HG02571 (cell line): Measurements from ENCODE around the gene TCF4.
A peak's percentile ranks its signal among the peaks of the same experiment; 100 is the strongest.

ENCODE experiments used
- ATAC-seq: cut with Tn5 transposase; IDR thresholded peaks from one replicate; pipeline ENCODE4 v1.9.1; 2021; ENCODE audit warnings: mild to moderate bottlenecking, moderate library complexity; ENCODE audit not compliant: unreplicated experiment

TCF4 gene

GRCh38 chr18:55508651-55509050 lies 79.3 kb downstream of the TCF4 start:
- no peak for ATAC-seq

GRCh38 chr18:55506074-55506473 lies 81.9 kb downstream of the TCF4 start:
- no peak for ATAC-seq

GRCh38 chr18:55504808-55505207 lies 83.2 kb downstream of the TCF4 start:
- no peak for ATAC-seq

GRCh38 chr18:55503167-55503820 lies 84.7 kb downstream of the TCF4 start:
- no peak for ATAC-seq

- ATAC-seq: no peak
These were observed 85.8 kb downstream of the TCF4 start for GRCh38 chr18:55501982-55502710.

GRCh38 chr18:55501579-55501978 lies 86.4 kb downstream of the TCF4 start:
- no peak for ATAC-seq

- ATAC-seq: no peak
These were observed 87.5 kb downstream of the TCF4 start for GRCh38 chr18:55500316-55501086.

- ATAC-seq: no peak
These were observed 88.5 kb downstream of the TCF4 start for GRCh38 chr18:55499526-55499925.

- no peak for ATAC-seq
These were observed 90.1 kb downstream of the TCF4 start for GRCh38 chr18:55497825-55498403.

GRCh38 chr18:55494899-55495298 lies 93.1 kb downstream of the TCF4 start:
- no peak for ATAC-seq

GRCh38 chr18:55494441-55494840 lies 93.6 kb downstream of the TCF4 start:
- no peak for ATAC-seq

GRCh38 chr18:55491616-55492015 lies 96.4 kb downstream of the TCF4 start:
- no peak for ATAC-seq

- ATAC-seq: peak; percentile 75
These were observed 98.7 kb downstream of the TCF4 start for GRCh38 chr18:55489034-55489986.

GRCh38 chr18:55488473-55488872 lies 99.5 kb downstream of the TCF4 start:
- ATAC-seq: no peak

- no peak for ATAC-seq
These were observed 100.0 kb downstream of the TCF4 start for GRCh38 chr18:55487997-55488396.

GRCh38 chr18:55486936-55487335 lies 101.1 kb downstream of the TCF4 start:
- ATAC-seq: no peak

GRCh38 chr18:55485666-55486065 lies 102.3 kb downstream of the TCF4 start:
- no peak for ATAC-seq

GRCh38 chr18:55484773-55485172 lies 103.2 kb downstream of the TCF4 start:
- ATAC-seq: no peak

- ATAC-seq: no peak
These were observed 104.6 kb downstream of the TCF4 start for GRCh38 chr18:55483266-55483871.
